Mesodermal cell (in vitro differentiated cells): ENCODE results near the gene PCYT1B.
A peak's percentile ranks its signal among the peaks of the same experiment; 100 is the strongest.
"Not testable (repeated sequence)": the region's sequence is repeated elsewhere in the genome, so short reads cannot be mapped to it uniquely, and the experiment has no call there.

Experiments used
- H3K27ac ChIP-seq: 2 replicates; pipeline ENCODE4 v1.7.0; 2013; ENCODE audit warnings: mild to moderate bottlenecking, low read depth, low read length, moderate library complexity; ENCODE audit not compliant: severe bottlenecking
- H3K36me3 ChIP-seq: 2 replicates; pipeline ENCODE4 v1.7.1; 2013; ENCODE audit warnings: mild to moderate bottlenecking, low read length, moderate library complexity; ENCODE audit not compliant: control insufficient read depth, insufficient read depth
- H3K4me1 ChIP-seq: one replicate; pipeline ENCODE4 v1.7.1; 2013; ENCODE audit warnings: mild to moderate bottlenecking, low read length; ENCODE audit not compliant: insufficient read depth, control insufficient read depth, poor library complexity, severe bottlenecking
- H3K4me3 ChIP-seq: 2 replicates; pipeline ENCODE4 v1.7.0; 2013; ENCODE audit warnings: low read length, control low read depth, mild to moderate bottlenecking; ENCODE audit not compliant: insufficient read depth, poor library complexity, severe bottlenecking; ENCODE audit errors: extremely low read depth
- H3K9me3 ChIP-seq: 2 replicates; pipeline ENCODE4 v1.7.1; 2013; ENCODE audit warnings: mild to moderate bottlenecking, low read length, moderate library complexity; ENCODE audit not compliant: control insufficient read depth
- WGBS, 2 experiments: methylation state at CpG; one replicate each; pipeline ENCODE4 v1.1.5; 2013; ENCODE audit warnings: missing lambda C conversion rate in 2 of 2; ENCODE audit not compliant: insufficient coverage in 2 of 2; 5-methylcytosine and 5-hydroxymethylcytosine counted together

PCYT1B gene

GRCh38 chrX:24668111-24668510 is 21.0 kb upstream of the PCYT1B start:
- no peak overlapping the region for H3K27ac ChIP-seq
- H3K9me3 ChIP-seq: no peaks in the 10 kb centered on the region
- no peak overlapping the region for H3K4me3 ChIP-seq
- H3K4me1 ChIP-seq: peaks cover 3% of the 10 kb centered on the region
- WGBS, 2 experiments: 60% methylated on average over 1 of the region's 3 CpGs; no CpG with 5 or more reads in 1 of the 2 experiments
- H3K36me3 ChIP-seq: no peaks in the 10 kb centered on the region

GRCh38 chrX:24662352-24662751 is 15.2 kb upstream of the PCYT1B start:
- no peaks in the 10 kb centered on the region for H3K36me3 ChIP-seq
- H3K27ac ChIP-seq: no peak overlapping the region
- no peak overlapping the region for H3K4me3 ChIP-seq
- no peaks in the 10 kb centered on the region for H3K4me1 ChIP-seq
- WGBS, 2 experiments: 100% methylated on average over 2 of the region's 4 CpGs; no CpG with 5 or more reads in 1 of the 2 experiments
- no peaks in the 10 kb centered on the region for H3K9me3 ChIP-seq

- Histone ChIP-seq H3K9me3 (no peaks in the 10 kb centered on the region), H3K4me1 (no peaks in the 10 kb centered on the region), H3K36me3 (no peaks in the 10 kb centered on the region), H3K4me3 (no peak overlapping the region), H3K27ac (no peak overlapping the region)
Observed at GRCh38 chrX:24661292-24661691, 14.1 kb upstream of the PCYT1B start.

DNA sequence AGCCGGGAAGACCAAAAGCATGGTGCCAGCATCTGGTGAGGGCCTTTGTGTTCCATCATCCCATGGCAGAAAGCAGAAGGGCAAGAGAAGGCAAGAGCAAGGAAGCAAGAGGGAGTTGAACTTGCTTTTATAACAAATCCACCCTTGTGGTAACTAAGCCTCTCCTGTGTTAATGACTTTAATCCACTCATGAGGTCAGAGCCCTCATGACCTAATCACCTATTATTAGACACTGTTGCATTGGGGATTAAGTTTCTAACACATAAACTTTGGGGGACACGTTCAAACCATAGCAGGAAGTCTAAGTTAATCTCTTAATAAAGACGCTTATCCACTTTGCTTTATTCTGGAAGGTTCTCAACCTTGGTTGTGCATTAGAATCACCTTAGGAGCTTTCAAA is 12.5 kb upstream of the PCYT1B start:
- no peaks in the 10 kb centered on the region for H3K9me3 ChIP-seq
- no peak overlapping the region for H3K4me3 ChIP-seq
- H3K36me3 ChIP-seq: no peaks in the 10 kb centered on the region
- H3K4me1 ChIP-seq: no peaks in the 10 kb centered on the region
- no CpG with 5 or more reads among the region's 3 CpGs for WGBS, 2 experiments
- no peak overlapping the region for H3K27ac ChIP-seq

DNA sequence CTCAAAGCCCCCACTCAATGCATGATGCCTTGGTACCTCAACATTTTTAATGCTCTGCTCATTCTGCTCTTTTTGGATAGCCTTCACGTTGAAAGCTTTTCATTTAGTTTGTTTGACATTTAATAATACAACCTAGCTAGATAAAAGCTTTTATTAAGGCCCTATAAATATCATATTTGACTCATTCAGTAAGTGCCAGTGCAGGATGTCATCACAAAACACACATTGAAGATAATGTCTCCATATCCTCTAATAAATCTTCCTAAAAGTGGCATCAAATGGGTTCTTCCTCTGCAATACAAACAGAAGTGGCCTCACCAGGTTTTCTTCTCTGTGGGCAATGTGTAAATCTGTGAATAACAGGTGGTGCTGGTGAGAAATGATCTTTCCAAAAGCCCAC is 12.0 kb upstream of the PCYT1B start:
- Histone ChIP-seq H3K4me3 (no peak overlapping the region), H3K27ac (no peak overlapping the region), H3K4me1 (no peaks in the 10 kb centered on the region), H3K36me3 (no peaks in the 10 kb centered on the region), H3K9me3 (no peaks in the 10 kb centered on the region)
- no CpG with 5 or more reads among the region's 1 CpG for WGBS, 2 experiments

DNA sequence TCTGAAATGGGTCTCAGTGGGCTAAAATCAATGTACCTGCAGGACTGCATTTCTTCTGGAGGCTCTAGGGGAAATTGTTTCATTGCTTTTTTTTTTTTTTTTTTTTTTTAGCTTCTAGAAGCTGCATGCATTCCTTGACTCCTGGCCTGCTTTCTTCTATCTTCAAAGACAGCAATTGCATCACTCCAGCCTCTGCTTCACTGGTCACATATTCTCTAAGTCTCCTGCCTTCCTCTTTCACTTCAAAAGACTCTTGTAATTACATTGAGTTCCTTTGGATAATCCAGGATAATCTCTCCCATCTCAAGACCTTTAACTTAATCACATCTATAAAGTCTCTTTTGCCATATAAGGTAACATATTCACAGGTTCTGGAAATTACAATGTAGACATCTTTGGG is 11.3 kb upstream of the PCYT1B start:
- Histone ChIP-seq H3K4me1 (no peaks in the 10 kb centered on the region), H3K9me3 (no peaks in the 10 kb centered on the region), H3K4me3 (no peak overlapping the region), H3K36me3 (no peaks in the 10 kb centered on the region), H3K27ac (no peak overlapping the region)

DNA sequence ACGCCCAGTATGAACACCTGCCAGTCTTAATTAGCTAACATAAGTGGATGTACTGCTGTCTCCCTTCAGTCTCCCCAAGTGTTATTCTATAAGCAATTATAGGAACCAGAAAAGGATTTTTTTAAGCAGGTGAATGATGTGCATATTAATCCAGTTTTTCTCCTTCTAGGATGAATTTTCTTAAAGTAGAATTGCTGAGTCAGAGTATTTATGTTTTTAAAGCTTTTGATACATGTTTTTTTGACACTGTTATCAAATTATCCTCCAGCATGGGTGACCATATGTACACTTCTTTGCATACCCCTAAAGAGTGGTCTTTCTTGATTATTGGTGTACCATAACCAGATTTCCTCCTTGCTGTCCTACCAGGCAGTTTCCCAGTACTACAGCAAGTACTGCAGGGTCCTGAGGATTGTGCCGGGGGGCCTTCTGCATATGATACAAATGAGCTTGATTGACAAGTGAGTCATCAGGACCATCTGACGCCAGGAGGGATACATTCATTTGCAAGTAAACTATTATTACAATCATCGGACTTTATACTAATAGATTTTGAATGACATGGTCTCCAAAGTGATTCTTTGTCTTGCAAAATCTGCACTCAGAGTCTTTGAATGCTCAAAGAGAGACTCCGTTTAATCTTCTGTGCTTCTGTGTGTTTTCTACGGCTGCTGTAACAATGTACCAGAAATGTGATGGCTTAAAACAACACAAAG is 10.7 kb upstream of the PCYT1B start:
- Histone ChIP-seq H3K9me3 (no peaks in the 10 kb centered on the region), H3K36me3 (no peaks in the 10 kb centered on the region), H3K4me1 (no peaks in the 10 kb centered on the region), H3K27ac (no peak overlapping the region), H3K4me3 (no peak overlapping the region)
- 42% methylated on average over 2 of the region's 6 CpGs; no CpG with 5 or more reads in 1 of the 2 experiments for WGBS, 2 experiments

DNA sequence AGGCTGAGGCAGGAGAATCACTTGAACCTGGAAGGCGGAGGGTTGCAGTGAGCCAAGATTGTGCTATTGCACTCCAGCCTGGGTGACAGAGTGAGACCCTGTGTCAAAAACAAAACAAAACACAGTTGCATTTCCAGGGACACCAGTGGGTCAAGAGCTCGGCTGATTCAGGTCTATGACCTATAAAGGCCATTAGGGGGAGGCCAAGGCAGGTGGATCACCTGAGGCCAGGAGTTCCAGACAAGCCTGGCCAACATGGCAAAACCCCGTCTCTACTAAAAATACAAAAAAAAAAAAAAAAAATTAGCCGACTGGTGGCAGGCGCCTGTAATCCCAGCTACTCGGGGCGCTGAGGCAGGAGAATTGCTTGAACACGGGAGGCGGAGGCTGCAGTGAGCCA is 8.5 kb upstream of the PCYT1B start:
- H3K36me3 ChIP-seq, H3K9me3 ChIP-seq, H3K4me3 ChIP-seq, H3K4me1 ChIP-seq, H3K27ac ChIP-seq: not testable (repeated sequence)
- WGBS, 2 experiments: 60% methylated on average over 2 of the region's 9 CpGs; no CpG with 5 or more reads in 1 of the 2 experiments

- WGBS, 2 experiments: 100% methylated on average over 1 of the region's 2 CpGs
- no peak overlapping the region for H3K4me3 ChIP-seq
- no peaks in the 10 kb centered on the region for H3K9me3 ChIP-seq
- H3K27ac ChIP-seq: no peak overlapping the region
- H3K36me3 ChIP-seq: no peaks in the 10 kb centered on the region
- H3K4me1 ChIP-seq: no peaks in the 10 kb centered on the region
Observed at GRCh38 chrX:24651783-24652182, 4.6 kb upstream of the PCYT1B start.

GRCh38 chrX:24648495-24648894 is 1.3 kb upstream of the PCYT1B start:
- H3K27ac ChIP-seq: no peak overlapping the region
- H3K9me3 ChIP-seq: no peaks in the 10 kb centered on the region
- H3K4me3 ChIP-seq: no peak overlapping the region
- H3K36me3 ChIP-seq: no peaks in the 10 kb centered on the region
- H3K4me1 ChIP-seq: no peaks in the 10 kb centered on the region
- 17% methylated on average over 1 of the region's 6 CpGs; no CpG with 5 or more reads in 1 of the 2 experiments for WGBS, 2 experiments

GRCh38 chrX:24646745-24647182 is 383 bp downstream of the PCYT1B start:
- no peaks in the 10 kb centered on the region for H3K4me1 ChIP-seq
- peak overlapping the region; percentile 78 for H3K27ac ChIP-seq
- 0% methylated on average over 3 of the region's 13 CpGs; no CpG with 5 or more reads in 1 of the 2 experiments for WGBS, 2 experiments
- peak overlapping the region; percentile 41 for H3K4me3 ChIP-seq
- no peaks in the 10 kb centered on the region for H3K36me3 ChIP-seq
- H3K9me3 ChIP-seq: no peaks in the 10 kb centered on the region
